GM12878 (cell line): ENCODE results near the gene CTNNA3. TPM values are rescaled to one million over a fixed set of nuclear protein-coding genes. Genes with fewer than 3 reads are reported as not detected.

ENCODE experiments used
- ATAC-seq: fragments of 200-7000 bp; cut with Tn5 transposase; 3 replicates; pipeline ENCODE4 v1.9.1; 2020; ENCODE audit warnings: mild to moderate bottlenecking, moderate library complexity
- BruUV-seq: library from RNA; stranded (reverse); fragments of 400-500 nt; replicated peaks from 2 replicates; lab custom pipeline; 2021; lab: Mats Ljungman, UMichigan
- CTCF ChIA-PET: fragments of 300-600 bp; sonication (Branson Sonifier 250); formaldehyde crosslinking; extraction: SDS; loops from one replicate; lab custom pipeline; 2021; ENCODE audit warnings: inconsistent platforms; lab: Yijun Ruan, JAX
- POLR2A ChIA-PET: fragments of 350-600 bp; formaldehyde crosslinking; extraction: SDS; loops from one replicate; lab custom pipeline; 2021; ENCODE audit warnings: inconsistent platforms; lab: Charles Lee
- RAD21 ChIA-PET: fragments of 300-600 bp; sonication (Branson Sonifier 250); formaldehyde crosslinking; loops from one replicate; lab custom pipeline; 2023; ENCODE audit warnings: antibody characterized with exemption; ENCODE audit not compliant: unreplicated experiment; lab: Charles Lee
- SMC1A ChIA-PET: fragments of 300-600 bp; sonication (Branson Sonifier 250); formaldehyde crosslinking; loops from one replicate; lab custom pipeline; 2023; ENCODE audit not compliant: unreplicated experiment, uncharacterized antibody; lab: Charles Lee
- DNase-seq: peaks from one replicate; pipeline ENCODE4 v3.0.0-alpha.2; 2011; ENCODE audit warnings: low read depth, low spot score
- FAIRE-seq: peaks from 3 replicates; lab custom pipeline; 2011; peaks lifted over from hg19 to GRCh38; lab: Jason Lieb, UNC
- H2AFZ ChIP-seq: 2 replicates; pipeline ENCODE4 v1.6.0; 2011; ENCODE audit warnings: low read depth, low read length, control low read depth; ENCODE audit not compliant: control insufficient read depth
- H3K27ac ChIP-seq: 2 replicates; pipeline ENCODE4 v1.5.1; 2011; ENCODE audit warnings: control low read depth; ENCODE audit not compliant: control insufficient read depth, insufficient read depth
- H3K27me3 ChIP-seq, 2 experiments: replicated peaks in 1 of 2; 2 replicates each; pipeline versions ENCODE4 v1.6.0 to v1.6.1; 2011; ENCODE audit warnings: low read length in 1 of 2; ENCODE audit not compliant: control insufficient read depth in 2 of 2, insufficient read depth in 2 of 2
- H3K36me3 ChIP-seq, 2 experiments: 2 replicates each; pipeline ENCODE4 v1.5.1; 2011; ENCODE audit warnings: low read length in 1 of 2; ENCODE audit not compliant: control insufficient read depth in 2 of 2, insufficient read depth in 2 of 2
- H3K4me1 ChIP-seq: 2 replicates; pipeline ENCODE4 v1.6.1; 2011; ENCODE audit warnings: mild to moderate bottlenecking, low read length, moderate library complexity, mixed read lengths; ENCODE audit not compliant: control insufficient read depth, insufficient read depth
- H3K4me2 ChIP-seq: 2 replicates; pipeline ENCODE4 v1.6.0; 2011; ENCODE audit warnings: control low read depth; ENCODE audit not compliant: control insufficient read depth, insufficient read depth
- H3K4me3 ChIP-seq: fragments of 200-600 bp; sonication (generic); 2 replicates; pipeline ENCODE4 v1.5.1; 2016
- H3K79me2 ChIP-seq: 2 replicates; pipeline ENCODE4 v1.6.0; 2011; ENCODE audit warnings: low read length; ENCODE audit not compliant: control insufficient read depth, insufficient read depth
- H3K9ac ChIP-seq: 2 replicates; pipeline ENCODE4 v1.8.0; 2011; ENCODE audit warnings: low read length, control low read depth, mixed read lengths; ENCODE audit not compliant: control insufficient read depth, insufficient read depth
- H3K9me3 ChIP-seq: replicated peaks from 3 replicates; pipeline ENCODE4 v1.5.1; 2011; ENCODE audit warnings: mild to moderate bottlenecking, low read length; ENCODE audit not compliant: control insufficient read depth, insufficient read depth
- H4K20me1 ChIP-seq: 2 replicates; pipeline ENCODE4 v1.6.0; 2011; ENCODE audit not compliant: control insufficient read depth, insufficient read depth
- BACH1 ChIP-seq: fragments of 450-650 bp; IDR thresholded peaks from 2 replicates; pipeline ENCODE4 v1.6.1; 2017; ENCODE audit warnings: mild to moderate bottlenecking, borderline replicate concordance
- CEBPB ChIP-seq, 2 experiments: fragments of 150-350 bp in 1 of 2; IDR thresholded peaks; 2 replicates each; pipeline ENCODE4 v1.6.1; 2012 to 2014; ENCODE audit warnings: low read depth in 2 of 2, low read length in 2 of 2, borderline replicate concordance in 1 of 2, inconsistent platforms in 1 of 2
- EED ChIP-seq: sonication (generic); IDR thresholded peaks from 2 replicates; pipeline ENCODE4 v1.6.1; 2016; ENCODE audit warnings: antibody characterized with exemption, low read depth
- GATAD2B ChIP-seq: fragments of 450-650 bp; conservative IDR thresholded peaks from 2 replicates; pipeline ENCODE4 v1.6.1; 2017; ENCODE audit warnings: low read depth, mild to moderate bottlenecking, moderate library complexity
- RB1 ChIP-seq: fragments of 450-650 bp; formaldehyde crosslinking; IDR thresholded peaks from 2 replicates; pipeline ENCODE4 v1.6.1; 2017; ENCODE audit warnings: mild to moderate bottlenecking, borderline replicate concordance
- SMC3 ChIP-seq: IDR thresholded peaks from 2 replicates; pipeline ENCODE4 v1.6.1; 2011; ENCODE audit warnings: low read length, improper control_type of control experiment, borderline replicate concordance
- STAT1 ChIP-seq: fragments of 450-650 bp; conservative IDR thresholded peaks from 2 replicates; pipeline ENCODE4 v1.6.1; 2014; ENCODE audit warnings: antibody characterized with exemption, mild to moderate bottlenecking
- TAF1 ChIP-seq: IDR thresholded peaks from 2 replicates; pipeline ENCODE4 v1.6.1; 2011; ENCODE audit warnings: mild to moderate bottlenecking, low read depth, low read length, borderline replicate concordance
- TCF3 ChIP-seq: IDR thresholded peaks from 2 replicates; pipeline ENCODE4 v1.6.1; 2012; ENCODE audit warnings: low read depth, mild to moderate bottlenecking, low read length, borderline replicate concordance; ENCODE audit not compliant: insufficient read depth
- WGBS: methylation state at CpG from one replicate; pipeline ENCODE4 v1.1.6; 2016; ENCODE audit warnings: low lambda C conversion rate; ENCODE audit not compliant: insufficient replicate concordance, insufficient coverage; ENCODE audit errors: missing lambda C conversion rate; 5-methylcytosine and 5-hydroxymethylcytosine counted together
- in situ Hi-C: fragments of 300-500 bp; cut with MboI; formaldehyde crosslinking; loops from 9 replicates; pipeline ENCODE4 v1.14.3; 2018; ENCODE audit warnings: mixed read lengths
- intact Hi-C: fragments of 100-400 bp; cut with micrococcal nuclease; formaldehyde crosslinking; loops from one replicate; pipeline ENCODE4 v1.14.2; 2022; ENCODE audit not compliant: unreplicated experiment
- polyA plus RNA-seq, 11 experiments: library from polyadenylated mRNA; depleted of rRNA in 4 of 11; unstranded in 6 of 11; stranded (reverse) in 5 of 11; fragments of >200 nt; fragmentation: Nextera tagmentation in 4 of 11; fragmentation: Illumina TruSeq in 1 of 11; extraction: Ambion mirVana in 4 of 11; extraction: Trizol in 1 of 11; gene quantifications; 1 replicate in 1 of 11; 2 replicates in 10 of 11; pipeline versions ENCODE4 v1.2.1 to v1.2.3, GENCODE V29; 2011 to 2016; ENCODE audit warnings: inconsistent platforms in 2 of 11, missing spikeins in 2 of 11, low read depth in 1 of 11
- total RNA-seq, 4 experiments: library from RNA; depleted of rRNA in 3 of 4; stranded (reverse); fragments of >200 nt in 3 of 4; fragmentation: Illumina TruSeq in 1 of 4; extraction: Trizol in 1 of 4; gene quantifications; 2 replicates each; pipeline versions ENCODE4 v1.2.1 to v1.2.3, GENCODE V29; 2013 to 2021
- TF ChIP-seq, protein P1 (sequence below): fragments of 450-650 bp; formaldehyde crosslinking; IDR thresholded peaks from 2 replicates; pipeline ENCODE4 v1.5.0; 2022; ENCODE audit warnings: mild to moderate bottlenecking, missing genetic modification characterization
- TF ChIP-seq, protein P2 (sequence below): IDR thresholded peaks from 2 replicates; pipeline ENCODE4 v1.6.1; 2012; ENCODE audit warnings: low read depth, low read length, improper control_type of control experiment

Gene CTNNA3
- total and polyA plus RNA-seq, 10 of the 15 experiments (the other 5 are each of a cell fraction or from before 2014, with no cell fraction given): under 0.01 to 4.5 (median 0.22) TPM; not detected in 2

DNA sequence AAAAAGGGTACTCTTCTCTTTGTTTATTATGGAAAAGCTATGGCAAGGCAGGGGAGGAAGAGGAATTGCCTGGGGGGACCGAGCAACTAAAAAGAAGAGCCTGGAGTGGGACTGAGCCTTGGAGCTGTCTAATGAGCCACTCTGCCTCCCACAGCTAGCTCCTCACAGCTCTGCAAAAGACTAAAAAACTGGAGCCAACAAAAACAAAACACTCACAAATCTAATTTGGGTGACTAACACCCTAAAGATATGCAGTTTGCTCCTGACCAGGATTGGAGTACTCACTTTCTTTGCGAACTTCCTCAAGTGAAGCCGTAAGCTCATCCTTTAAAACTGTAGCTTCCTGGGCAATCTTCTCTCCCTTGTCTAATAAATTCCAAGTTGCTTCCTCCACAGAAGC, 89.4 kb downstream of the CTNNA3 start:
- Histone ChIP-seq H4K20me1 (no peaks in the 10 kb centered on the region), H3K36me3 (no peaks in the 10 kb centered on the region), H3K9ac (no peak overlapping the region), H2AFZ (no peak overlapping the region), H3K4me2 (no peak overlapping the region), H3K9me3 (no peaks in the 10 kb centered on the region), H3K79me2 (no peaks in the 10 kb centered on the region), H3K4me3 (no peak overlapping the region), H3K27ac (no peak overlapping the region), H3K27me3 (no peaks in the 10 kb centered on the region), H3K4me1 (no peaks in the 10 kb centered on the region)
- ChIA-PET CTCF (interaction anchor here (0.6 to 2.7 kb wide), 9 partner anchors 9 to 320 kb away, joined by 3 to 13 read pairs (median 4); no protein-coding TSS in a partner anchor), RAD21 (interaction anchor here (1.0 to 1.7 kb wide), 4 partner anchors 57 to 91 kb away, joined by 3 to 6 read pairs (median 4); no protein-coding TSS in a partner anchor), POLR2A (no interaction called here), SMC1A (interaction anchor here (0.6 to 3.3 kb wide), 20 partner anchors 10 to 675 kb away, joined by 3 to 13 read pairs (median 4); no protein-coding TSS in a partner anchor)
- WGBS: 42% methylated on average over 3 of the region's 3 CpGs
- in situ Hi-C loops: no loop called here
- intact Hi-C loops: no loop called here
- BruUV-seq: no TSS peak
- TF ChIP-seq TCF3 (no peak), CEBPB (IDR thresholded peaks at IDR 0.05; ENCODE audit: borderline replicate concordance in 1 of 2, low read depth in 2 of 2, low read length in 2 of 2) (no peak), BACH1 (no peak), TAF1 (no peak), SMC3 (no peak), STAT1 (no peak), EED (no peak), GATAD2B (no peak), RB1 (no peak)
- TF ChIP-seq, protein P1, sequence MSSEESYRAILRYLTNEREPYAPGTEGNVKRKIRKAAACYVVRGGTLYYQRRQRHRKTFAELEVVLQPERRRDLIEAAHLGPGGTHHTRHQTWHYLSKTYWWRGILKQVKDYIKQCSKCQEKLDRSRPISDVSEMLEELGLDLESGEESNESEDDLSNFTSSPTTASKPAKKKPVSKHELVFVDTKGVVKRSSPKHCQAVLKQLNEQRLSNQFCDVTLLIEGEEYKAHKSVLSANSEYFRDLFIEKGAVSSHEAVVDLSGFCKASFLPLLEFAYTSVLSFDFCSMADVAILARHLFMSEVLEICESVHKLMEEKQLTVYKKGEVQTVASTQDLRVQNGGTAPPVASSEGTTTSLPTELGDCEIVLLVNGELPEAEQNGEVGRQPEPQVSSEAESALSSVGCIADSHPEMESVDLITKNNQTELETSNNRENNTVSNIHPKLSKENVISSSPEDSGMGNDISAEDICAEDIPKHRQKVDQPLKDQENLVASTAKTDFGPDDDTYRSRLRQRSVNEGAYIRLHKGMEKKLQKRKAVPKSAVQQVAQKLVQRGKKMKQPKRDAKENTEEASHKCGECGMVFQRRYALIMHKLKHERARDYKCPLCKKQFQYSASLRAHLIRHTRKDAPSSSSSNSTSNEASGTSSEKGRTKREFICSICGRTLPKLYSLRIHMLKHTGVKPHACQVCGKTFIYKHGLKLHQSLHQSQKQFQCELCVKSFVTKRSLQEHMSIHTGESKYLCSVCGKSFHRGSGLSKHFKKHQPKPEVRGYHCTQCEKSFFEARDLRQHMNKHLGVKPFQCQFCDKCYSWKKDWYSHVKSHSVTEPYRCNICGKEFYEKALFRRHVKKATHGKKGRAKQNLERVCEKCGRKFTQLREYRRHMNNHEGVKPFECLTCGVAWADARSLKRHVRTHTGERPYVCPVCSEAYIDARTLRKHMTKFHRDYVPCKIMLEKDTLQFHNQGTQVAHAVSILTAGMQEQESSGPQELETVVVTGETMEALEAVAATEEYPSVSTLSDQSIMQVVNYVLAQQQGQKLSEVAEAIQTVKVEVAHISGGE: no peak
- TF ChIP-seq, protein P2, sequence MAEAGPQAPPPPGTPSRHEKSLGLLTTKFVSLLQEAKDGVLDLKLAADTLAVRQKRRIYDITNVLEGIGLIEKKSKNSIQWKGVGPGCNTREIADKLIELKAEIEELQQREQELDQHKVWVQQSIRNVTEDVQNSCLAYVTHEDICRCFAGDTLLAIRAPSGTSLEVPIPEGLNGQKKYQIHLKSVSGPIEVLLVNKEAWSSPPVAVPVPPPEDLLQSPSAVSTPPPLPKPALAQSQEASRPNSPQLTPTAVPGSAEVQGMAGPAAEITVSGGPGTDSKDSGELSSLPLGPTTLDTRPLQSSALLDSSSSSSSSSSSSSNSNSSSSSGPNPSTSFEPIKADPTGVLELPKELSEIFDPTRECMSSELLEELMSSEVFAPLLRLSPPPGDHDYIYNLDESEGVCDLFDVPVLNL: no peak
- DNase-seq (no peak), FAIRE-seq (peak; percentile 47), ATAC-seq (no peak)
